Body of pancreas (tissue), 4 donors: ENCODE measurements around the gene IFNA7.

Experiments
- POLR2A ChIP-seq, 3 donors: fragments of 450-650 bp; IDR thresholded peaks; one replicate each; pipeline ENCODE4 v1.6.1; 2016; ENCODE audit warnings: antibody characterized with exemption in 3 of 3, mild to moderate bottlenecking in 2 of 3
- TF ChIP-seq, protein P1 (sequence below), 7 experiments: fragments of 450-650 bp in 4 of 7; fragments of 200-600 bp in 3 of 7; sonication (generic) in 3 of 7; IDR thresholded peaks; one replicate each; pipeline ENCODE4 v1.5.1; 2016 to 2019; ENCODE audit warnings: antibody characterized with exemption in 7 of 7

DNA sequence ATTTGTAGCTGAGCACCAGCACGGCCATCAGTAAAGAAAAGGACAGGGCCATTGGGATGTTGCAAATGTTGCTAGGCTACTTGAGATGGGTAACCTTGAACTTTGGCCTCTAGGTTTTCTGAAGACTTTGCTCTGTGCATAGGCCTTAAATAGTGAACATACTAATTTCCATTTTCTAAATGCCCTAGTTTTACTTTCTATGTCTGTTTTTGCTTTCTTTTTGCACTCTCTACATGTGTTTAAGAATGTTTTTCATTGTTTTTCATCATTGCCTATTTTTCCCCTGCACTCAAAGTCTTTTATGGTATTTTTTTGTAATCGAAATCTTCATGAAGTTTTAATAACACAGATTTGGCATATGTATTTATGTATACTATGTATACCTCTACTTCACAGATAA, 26.1 kb upstream of the IFNA7 start, which contains the start of gene IFNA17:
- TF ChIP-seq, protein P1, sequence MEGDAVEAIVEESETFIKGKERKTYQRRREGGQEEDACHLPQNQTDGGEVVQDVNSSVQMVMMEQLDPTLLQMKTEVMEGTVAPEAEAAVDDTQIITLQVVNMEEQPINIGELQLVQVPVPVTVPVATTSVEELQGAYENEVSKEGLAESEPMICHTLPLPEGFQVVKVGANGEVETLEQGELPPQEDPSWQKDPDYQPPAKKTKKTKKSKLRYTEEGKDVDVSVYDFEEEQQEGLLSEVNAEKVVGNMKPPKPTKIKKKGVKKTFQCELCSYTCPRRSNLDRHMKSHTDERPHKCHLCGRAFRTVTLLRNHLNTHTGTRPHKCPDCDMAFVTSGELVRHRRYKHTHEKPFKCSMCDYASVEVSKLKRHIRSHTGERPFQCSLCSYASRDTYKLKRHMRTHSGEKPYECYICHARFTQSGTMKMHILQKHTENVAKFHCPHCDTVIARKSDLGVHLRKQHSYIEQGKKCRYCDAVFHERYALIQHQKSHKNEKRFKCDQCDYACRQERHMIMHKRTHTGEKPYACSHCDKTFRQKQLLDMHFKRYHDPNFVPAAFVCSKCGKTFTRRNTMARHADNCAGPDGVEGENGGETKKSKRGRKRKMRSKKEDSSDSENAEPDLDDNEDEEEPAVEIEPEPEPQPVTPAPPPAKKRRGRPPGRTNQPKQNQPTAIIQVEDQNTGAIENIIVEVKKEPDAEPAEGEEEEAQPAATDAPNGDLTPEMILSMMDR (IDR thresholded peaks at IDR 0.05) = no peak
- no peak for TF ChIP-seq POLR2A (IDR thresholded peaks at IDR 0.05)
